Stimulated activated CD8-positive, alpha-beta memory T cell treated with anti-CD3 and anti-CD28 coated beads, Interleukin-15, amount 100 ng/mL, for 48 hours (primary cell): ENCODE data around the gene CCDC91.
"Not testable (repeated sequence)": the region's sequence is repeated elsewhere in the genome, so short reads cannot be mapped to it uniquely, and the experiment has no call there.

Experiments
- DNase-seq, 2 donors: peaks; one replicate each; pipeline ENCODE4 v3.0.0-alpha.2; 2020; ENCODE audit warnings: low read depth in 2 of 2

The CCDC91 gene

GRCh38 chr12:28232211-28232928 lies 42.1 kb downstream of the CCDC91 start:
- no peak for DNase-seq

- DNase-seq = no peak
Measured at GRCh38 chr12:28234444-28234843, 44.2 kb downstream of the CCDC91 start.

GRCh38 chr12:28235015-28235414 lies 44.8 kb downstream of the CCDC91 start:
- DNase-seq = no peak

GRCh38 chr12:28235985-28236384 lies 45.7 kb downstream of the CCDC91 start:
- no peak for DNase-seq

- no peak for DNase-seq
Measured at GRCh38 chr12:28237423-28237822, 47.2 kb downstream of the CCDC91 start.

GRCh38 chr12:28239918-28240317 lies 49.7 kb downstream of the CCDC91 start:
- no peak for DNase-seq

GRCh38 chr12:28240853-28241252 lies 50.6 kb downstream of the CCDC91 start:
- DNase-seq = no peak

- no peak for DNase-seq
Measured at GRCh38 chr12:28242129-28242495, 51.9 kb downstream of the CCDC91 start.

- no peak for DNase-seq
Measured at GRCh38 chr12:28242496-28243309, 52.4 kb downstream of the CCDC91 start.

- DNase-seq = no peak
Measured at GRCh38 chr12:28243310-28243633, 53.0 kb downstream of the CCDC91 start.

- DNase-seq = no peak
Measured at GRCh38 chr12:28247806-28248205, 57.5 kb downstream of the CCDC91 start.

- no peak for DNase-seq
Measured at GRCh38 chr12:28248555-28249145, 58.4 kb downstream of the CCDC91 start.

GRCh38 chr12:28253161-28253641 lies 62.9 kb downstream of the CCDC91 start:
- peak in 1 of 2 donors; percentile 17 for DNase-seq

GRCh38 chr12:28257411-28257810 lies 67.2 kb downstream of the CCDC91 start:
- no peak for DNase-seq

- no peak for DNase-seq
Measured at GRCh38 chr12:28258998-28259397, 68.7 kb downstream of the CCDC91 start.

- no peak for DNase-seq
Measured at GRCh38 chr12:28265435-28266042, 75.3 kb downstream of the CCDC91 start.

GRCh38 chr12:28267920-28268607 lies 77.8 kb downstream of the CCDC91 start:
- DNase-seq = not testable (repeated sequence)

- no peak for DNase-seq
Measured at GRCh38 chr12:28268608-28269229, 78.5 kb downstream of the CCDC91 start.

- no peak for DNase-seq
Measured at GRCh38 chr12:28269851-28270250, 79.6 kb downstream of the CCDC91 start.

GRCh38 chr12:28278499-28278898 lies 88.2 kb downstream of the CCDC91 start:
- DNase-seq = no peak

- DNase-seq = no peak
Measured at GRCh38 chr12:28278960-28279359, 88.7 kb downstream of the CCDC91 start.
